Activated CD4-positive, alpha-beta T cell treated with anti-CD3 and anti-CD28 coated beads, Interleukin-2, amount 50 U/mL, for 24 hours (primary cell): ENCODE data around the gene TBC1D22A.
"Not testable (repeated sequence)": the region's sequence is repeated elsewhere in the genome, so short reads cannot be mapped to it uniquely, and the experiment has no call there.

Experiments
- DNase-seq, 2 donors: peaks; one replicate each; pipeline ENCODE4 v3.0.0-alpha.2; 2020; ENCODE audit warnings: low read depth in 1 of 2, low spot score in 1 of 2

TBC1D22A gene

GRCh38 chr22:46967445-46968358, 205.3 kb downstream of the TBC1D22A start:
- DNase-seq: no peak

- DNase-seq: no peak
Measured at GRCh38 chr22:46968359-46968740, 205.9 kb downstream of the TBC1D22A start.

- DNase-seq: no peak
Measured at GRCh38 chr22:46968848-46969247, 206.4 kb downstream of the TBC1D22A start.

DNA sequence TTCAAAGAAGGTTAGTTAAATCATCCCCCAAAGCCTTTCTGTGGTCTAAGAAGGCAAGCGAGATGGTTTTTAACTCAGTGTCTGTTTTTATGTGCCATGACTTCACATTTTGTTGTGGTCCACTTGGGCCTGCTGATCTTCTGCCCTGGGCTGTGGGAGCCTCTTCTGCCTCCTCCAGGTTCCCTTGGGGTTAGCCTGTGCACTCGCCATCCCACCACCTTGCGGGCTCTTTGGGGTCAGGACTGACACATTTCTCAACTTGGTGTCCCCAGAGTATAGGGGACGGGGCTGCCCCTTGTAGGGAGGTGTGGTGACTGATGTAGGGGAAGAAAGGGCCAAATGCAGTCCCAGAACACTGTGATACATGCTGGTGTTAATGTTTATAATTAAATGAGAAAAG, 207.0 kb downstream of the TBC1D22A start:
- no peak for DNase-seq

GRCh38 chr22:46969961-46970360, 207.5 kb downstream of the TBC1D22A start:
- no peak for DNase-seq

- no peak for DNase-seq
Measured at GRCh38 chr22:46970411-46971098, 208.1 kb downstream of the TBC1D22A start.

- DNase-seq: no peak
Measured at GRCh38 chr22:46971099-46971763, 208.8 kb downstream of the TBC1D22A start.

- no peak for DNase-seq
Measured at GRCh38 chr22:46971764-46972125, 209.3 kb downstream of the TBC1D22A start.

GRCh38 chr22:46972256-46972655, 209.8 kb downstream of the TBC1D22A start:
- DNase-seq: no peak

DNA sequence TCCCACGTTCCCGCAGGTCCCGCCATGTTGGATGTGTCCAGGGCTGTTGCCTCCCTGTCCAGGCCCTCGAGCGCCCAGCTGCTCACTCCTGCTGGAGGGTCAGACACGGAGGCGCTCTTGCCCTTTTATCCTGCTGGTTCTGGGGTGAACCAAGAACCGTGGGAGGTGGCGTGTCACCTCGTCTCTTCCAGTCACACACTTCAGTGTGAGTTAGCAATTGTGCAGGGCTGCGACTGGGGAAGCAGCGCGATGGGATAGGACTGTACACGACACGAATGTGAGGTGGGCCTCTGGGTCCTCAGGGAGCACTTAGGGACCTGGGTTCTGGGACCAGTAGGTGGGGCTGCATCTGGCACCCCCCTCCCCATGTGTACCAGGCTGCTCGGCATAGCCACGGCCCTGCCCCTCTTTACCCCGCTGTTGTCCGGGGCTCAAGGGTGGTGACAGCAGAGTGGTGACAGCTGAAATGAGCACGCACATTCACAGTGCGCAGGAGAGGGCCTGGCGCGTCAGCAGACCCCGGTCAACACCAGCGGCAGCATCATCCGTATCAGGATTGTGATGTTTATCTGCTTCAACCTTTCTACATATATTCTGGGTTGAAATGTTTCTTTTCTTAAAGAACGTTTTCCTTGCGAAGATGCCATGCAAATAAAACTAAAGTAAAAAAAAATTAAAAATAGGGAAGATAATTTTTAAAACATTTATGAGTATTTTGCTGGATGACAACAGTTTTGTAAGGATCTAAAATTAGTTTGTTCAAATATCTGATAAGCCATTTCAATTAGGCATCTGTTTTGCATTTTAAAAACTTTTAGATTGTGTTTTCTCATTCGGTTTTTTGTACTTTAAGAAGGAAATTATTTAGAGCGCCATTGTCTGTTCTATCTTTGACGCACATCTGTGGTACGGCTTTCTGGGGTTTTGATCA, 210.7 kb downstream of the TBC1D22A start:
- DNase-seq: no peak

- DNase-seq: no peak
Measured at GRCh38 chr22:46974077-46974476, 211.6 kb downstream of the TBC1D22A start.

GRCh38 chr22:46974631-46975585, 212.5 kb downstream of the TBC1D22A start:
- DNase-seq: no peak

- no peak for DNase-seq
Measured at GRCh38 chr22:46976143-46976542, 213.7 kb downstream of the TBC1D22A start.

DNA sequence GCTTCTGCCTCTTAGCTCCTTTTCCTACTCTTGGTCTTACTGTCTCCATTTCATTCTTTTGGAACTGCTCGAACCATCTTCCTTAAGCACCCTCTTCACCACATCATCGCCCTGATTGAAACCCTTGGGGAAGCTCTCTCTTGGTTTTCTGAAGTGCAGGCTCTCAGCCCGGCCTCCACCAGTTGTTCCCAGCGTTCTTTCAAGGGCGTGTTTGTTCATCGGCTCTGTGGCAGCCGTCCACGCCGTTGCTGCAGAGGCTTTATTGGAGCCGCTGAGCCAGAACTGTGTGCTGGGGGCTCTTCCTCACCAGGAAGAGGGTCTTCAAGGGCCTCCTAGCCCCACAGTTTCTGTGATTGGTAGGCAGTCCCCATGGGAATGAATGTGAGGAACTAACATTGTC, 214.1 kb downstream of the TBC1D22A start:
- DNase-seq: no peak

- no peak for DNase-seq
Measured at GRCh38 chr22:46977656-46978343, 215.3 kb downstream of the TBC1D22A start.

GRCh38 chr22:46978668-46979067, 216.2 kb downstream of the TBC1D22A start:
- DNase-seq: not testable (repeated sequence)

DNA sequence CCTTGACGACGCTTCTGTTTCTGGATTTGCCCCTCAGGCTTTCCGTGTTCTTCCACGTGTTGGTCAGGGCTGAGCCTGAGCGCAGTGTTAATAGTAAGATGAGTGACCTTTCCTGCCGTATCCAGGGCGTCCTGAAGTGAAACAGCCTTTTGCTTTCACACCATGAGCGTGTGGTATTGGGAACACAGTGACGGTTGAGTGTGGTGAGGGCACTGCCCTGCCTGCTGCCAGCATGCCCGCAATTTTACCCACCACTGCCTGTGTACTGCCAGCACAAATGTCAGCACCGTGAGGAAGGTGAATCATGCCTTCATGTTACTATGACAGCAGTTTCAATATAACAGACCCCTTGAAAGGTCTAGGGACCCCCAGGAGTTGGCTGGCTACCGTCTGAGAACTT, 217.1 kb downstream of the TBC1D22A start:
- DNase-seq: no peak

- no peak for DNase-seq
Measured at GRCh38 chr22:46980392-46980791, 217.9 kb downstream of the TBC1D22A start.

GRCh38 chr22:46982635-46983034, 220.2 kb downstream of the TBC1D22A start:
- DNase-seq: no peak
